K562 (cell line): ENCODE data around the gene NME2. TPM values are rescaled to one million over a fixed set of nuclear protein-coding genes. Genes with fewer than 3 reads are reported as not detected.

Experiments
- ARID3B ChIP-seq: fragments of 250-450 bp; sonication (Bioruptor Pico); IDR thresholded peaks from 2 replicates; pipeline ENCODE4 v1.4.0; 2020; ENCODE audit warnings: borderline replicate concordance
- DNMT1 ChIP-seq: fragments of 450-650 bp; IDR thresholded peaks from 2 replicates; pipeline ENCODE4 v1.6.1; 2016; ENCODE audit warnings: antibody characterized with exemption, mild to moderate bottlenecking
- ETS1 ChIP-seq: conservative IDR thresholded peaks from 2 replicates; pipeline ENCODE4 v1.6.1; 2011; ENCODE audit warnings: low read depth, mild to moderate bottlenecking, low read length; ENCODE audit not compliant: control insufficient read depth
- NRF1 ChIP-seq, 2 experiments: fragments of 450-650 bp; IDR thresholded peaks in 1 of 2; conservative IDR thresholded peaks in 1 of 2; 2 replicates each; pipeline ENCODE4 v1.6.1; 2014; ENCODE audit warnings: mild to moderate bottlenecking in 2 of 2
- SNIP1 ChIP-seq: fragments of 450-650 bp; IDR thresholded peaks from 2 replicates; pipeline ENCODE4 v1.7.1; 2017; ENCODE audit warnings: low read depth, mild to moderate bottlenecking
- TEAD4 ChIP-seq, 2 experiments: sonication (generic) in 1 of 2; formaldehyde crosslinking in 1 of 2; IDR thresholded peaks; 2 replicates each; pipeline versions ENCODE4 v1.6.1 to v1.8.0; 2012 to 2022; ENCODE audit warnings: borderline replicate concordance in 1 of 2, inconsistent platforms in 1 of 2, low read length in 1 of 2, mild to moderate bottlenecking in 1 of 2, missing genetic modification reagents in 1 of 2
- ZFPM2 ChIP-seq: fragments of 250-450 bp; sonication (Bioruptor Pico); IDR thresholded peaks from 2 replicates; pipeline ENCODE4 v1.5.1; 2022; ENCODE audit warnings: mild to moderate bottlenecking
- polyA plus RNA-seq, 8 experiments: library from polyadenylated mRNA; depleted of rRNA in 4 of 8; stranded (reverse) in 5 of 8; unstranded in 3 of 8; fragments of >200 nt; fragmentation: Nextera tagmentation in 2 of 8; fragmentation: Illumina TruSeq in 1 of 8; extraction: Ambion mirVana in 2 of 8; extraction: Trizol in 1 of 8; gene quantifications; 2 replicates each; pipeline versions ENCODE4 v1.2.1 to v1.2.3, GENCODE V29; 2011 to 2014; ENCODE audit warnings: inconsistent platforms in 1 of 8, missing spikeins in 1 of 8
- total RNA-seq, 7 experiments: library from RNA; depleted of rRNA in 6 of 7; stranded (reverse); fragments of >200 nt in 6 of 7; fragmentation: Illumina TruSeq in 2 of 7; extraction: Trizol in 2 of 7; gene quantifications; 2 replicates each; pipeline versions ENCODE4 v1.2.1 to v1.2.3, GENCODE V29; 2011 to 2021; ENCODE audit warnings: low replicate concordance in 1 of 7
- TF ChIP-seq, protein P1 (sequence below): fragments of 200-600 bp; sonication (generic); IDR thresholded peaks from one replicate; pipeline ENCODE4 v1.6.1; 2012; ENCODE audit warnings: mild to moderate bottlenecking, low read depth, low read length, inconsistent platforms
- TF ChIP-seq, protein P2 (sequence below): fragments of 200-400 bp; formaldehyde crosslinking; IDR thresholded peaks from 2 replicates; pipeline ENCODE4 v1.6.1; 2017; ENCODE audit warnings: mild to moderate bottlenecking, low read depth, low read length, moderate library complexity

The NME2 gene
- total and polyA plus RNA-seq, 9 of the 15 experiments (the other 6 are each of a cell fraction or from before 2014, with no cell fraction given), result 684 to 1,202 (median 924) TPM

DNA sequence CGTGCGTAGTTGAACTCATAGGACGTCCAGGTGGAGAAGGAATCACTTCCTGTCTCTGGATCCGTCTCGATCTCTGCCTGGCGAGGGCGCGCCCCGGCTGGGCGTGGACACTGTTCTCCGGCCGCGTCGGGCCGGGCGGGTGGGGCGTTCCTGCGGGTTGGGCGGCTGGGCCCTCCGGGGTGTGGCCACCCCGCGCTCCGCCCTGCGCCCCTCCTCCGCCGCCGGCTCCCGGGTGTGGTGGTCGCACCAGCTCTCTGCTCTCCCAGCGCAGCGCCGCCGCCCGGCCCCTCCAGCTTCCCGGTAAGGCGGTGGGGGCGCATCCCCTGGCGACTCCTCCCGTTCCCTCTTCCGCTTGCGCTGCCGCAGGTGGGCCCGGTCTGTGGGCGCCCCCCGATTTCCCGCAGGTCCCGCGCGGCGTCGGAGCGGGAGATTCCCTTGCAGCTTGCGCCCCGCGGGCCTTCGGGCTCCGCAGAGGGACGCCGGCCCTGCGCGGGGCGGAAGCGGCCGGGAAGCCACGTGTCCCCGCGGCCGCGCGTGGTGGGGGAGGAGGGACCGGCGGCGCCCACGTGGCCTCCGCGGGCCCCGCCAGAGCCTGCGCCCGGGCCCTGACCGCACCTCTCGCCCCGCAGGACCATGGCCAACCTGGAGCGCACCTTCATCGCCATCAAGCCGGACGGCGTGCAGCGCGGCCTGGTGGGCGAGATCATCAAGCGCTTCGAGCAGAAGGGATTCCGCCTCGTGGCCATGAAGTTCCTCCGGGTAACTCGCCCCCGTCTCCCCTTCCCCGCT is at the start of gene NME2 (continued):
- TF ChIP-seq, protein P1, sequence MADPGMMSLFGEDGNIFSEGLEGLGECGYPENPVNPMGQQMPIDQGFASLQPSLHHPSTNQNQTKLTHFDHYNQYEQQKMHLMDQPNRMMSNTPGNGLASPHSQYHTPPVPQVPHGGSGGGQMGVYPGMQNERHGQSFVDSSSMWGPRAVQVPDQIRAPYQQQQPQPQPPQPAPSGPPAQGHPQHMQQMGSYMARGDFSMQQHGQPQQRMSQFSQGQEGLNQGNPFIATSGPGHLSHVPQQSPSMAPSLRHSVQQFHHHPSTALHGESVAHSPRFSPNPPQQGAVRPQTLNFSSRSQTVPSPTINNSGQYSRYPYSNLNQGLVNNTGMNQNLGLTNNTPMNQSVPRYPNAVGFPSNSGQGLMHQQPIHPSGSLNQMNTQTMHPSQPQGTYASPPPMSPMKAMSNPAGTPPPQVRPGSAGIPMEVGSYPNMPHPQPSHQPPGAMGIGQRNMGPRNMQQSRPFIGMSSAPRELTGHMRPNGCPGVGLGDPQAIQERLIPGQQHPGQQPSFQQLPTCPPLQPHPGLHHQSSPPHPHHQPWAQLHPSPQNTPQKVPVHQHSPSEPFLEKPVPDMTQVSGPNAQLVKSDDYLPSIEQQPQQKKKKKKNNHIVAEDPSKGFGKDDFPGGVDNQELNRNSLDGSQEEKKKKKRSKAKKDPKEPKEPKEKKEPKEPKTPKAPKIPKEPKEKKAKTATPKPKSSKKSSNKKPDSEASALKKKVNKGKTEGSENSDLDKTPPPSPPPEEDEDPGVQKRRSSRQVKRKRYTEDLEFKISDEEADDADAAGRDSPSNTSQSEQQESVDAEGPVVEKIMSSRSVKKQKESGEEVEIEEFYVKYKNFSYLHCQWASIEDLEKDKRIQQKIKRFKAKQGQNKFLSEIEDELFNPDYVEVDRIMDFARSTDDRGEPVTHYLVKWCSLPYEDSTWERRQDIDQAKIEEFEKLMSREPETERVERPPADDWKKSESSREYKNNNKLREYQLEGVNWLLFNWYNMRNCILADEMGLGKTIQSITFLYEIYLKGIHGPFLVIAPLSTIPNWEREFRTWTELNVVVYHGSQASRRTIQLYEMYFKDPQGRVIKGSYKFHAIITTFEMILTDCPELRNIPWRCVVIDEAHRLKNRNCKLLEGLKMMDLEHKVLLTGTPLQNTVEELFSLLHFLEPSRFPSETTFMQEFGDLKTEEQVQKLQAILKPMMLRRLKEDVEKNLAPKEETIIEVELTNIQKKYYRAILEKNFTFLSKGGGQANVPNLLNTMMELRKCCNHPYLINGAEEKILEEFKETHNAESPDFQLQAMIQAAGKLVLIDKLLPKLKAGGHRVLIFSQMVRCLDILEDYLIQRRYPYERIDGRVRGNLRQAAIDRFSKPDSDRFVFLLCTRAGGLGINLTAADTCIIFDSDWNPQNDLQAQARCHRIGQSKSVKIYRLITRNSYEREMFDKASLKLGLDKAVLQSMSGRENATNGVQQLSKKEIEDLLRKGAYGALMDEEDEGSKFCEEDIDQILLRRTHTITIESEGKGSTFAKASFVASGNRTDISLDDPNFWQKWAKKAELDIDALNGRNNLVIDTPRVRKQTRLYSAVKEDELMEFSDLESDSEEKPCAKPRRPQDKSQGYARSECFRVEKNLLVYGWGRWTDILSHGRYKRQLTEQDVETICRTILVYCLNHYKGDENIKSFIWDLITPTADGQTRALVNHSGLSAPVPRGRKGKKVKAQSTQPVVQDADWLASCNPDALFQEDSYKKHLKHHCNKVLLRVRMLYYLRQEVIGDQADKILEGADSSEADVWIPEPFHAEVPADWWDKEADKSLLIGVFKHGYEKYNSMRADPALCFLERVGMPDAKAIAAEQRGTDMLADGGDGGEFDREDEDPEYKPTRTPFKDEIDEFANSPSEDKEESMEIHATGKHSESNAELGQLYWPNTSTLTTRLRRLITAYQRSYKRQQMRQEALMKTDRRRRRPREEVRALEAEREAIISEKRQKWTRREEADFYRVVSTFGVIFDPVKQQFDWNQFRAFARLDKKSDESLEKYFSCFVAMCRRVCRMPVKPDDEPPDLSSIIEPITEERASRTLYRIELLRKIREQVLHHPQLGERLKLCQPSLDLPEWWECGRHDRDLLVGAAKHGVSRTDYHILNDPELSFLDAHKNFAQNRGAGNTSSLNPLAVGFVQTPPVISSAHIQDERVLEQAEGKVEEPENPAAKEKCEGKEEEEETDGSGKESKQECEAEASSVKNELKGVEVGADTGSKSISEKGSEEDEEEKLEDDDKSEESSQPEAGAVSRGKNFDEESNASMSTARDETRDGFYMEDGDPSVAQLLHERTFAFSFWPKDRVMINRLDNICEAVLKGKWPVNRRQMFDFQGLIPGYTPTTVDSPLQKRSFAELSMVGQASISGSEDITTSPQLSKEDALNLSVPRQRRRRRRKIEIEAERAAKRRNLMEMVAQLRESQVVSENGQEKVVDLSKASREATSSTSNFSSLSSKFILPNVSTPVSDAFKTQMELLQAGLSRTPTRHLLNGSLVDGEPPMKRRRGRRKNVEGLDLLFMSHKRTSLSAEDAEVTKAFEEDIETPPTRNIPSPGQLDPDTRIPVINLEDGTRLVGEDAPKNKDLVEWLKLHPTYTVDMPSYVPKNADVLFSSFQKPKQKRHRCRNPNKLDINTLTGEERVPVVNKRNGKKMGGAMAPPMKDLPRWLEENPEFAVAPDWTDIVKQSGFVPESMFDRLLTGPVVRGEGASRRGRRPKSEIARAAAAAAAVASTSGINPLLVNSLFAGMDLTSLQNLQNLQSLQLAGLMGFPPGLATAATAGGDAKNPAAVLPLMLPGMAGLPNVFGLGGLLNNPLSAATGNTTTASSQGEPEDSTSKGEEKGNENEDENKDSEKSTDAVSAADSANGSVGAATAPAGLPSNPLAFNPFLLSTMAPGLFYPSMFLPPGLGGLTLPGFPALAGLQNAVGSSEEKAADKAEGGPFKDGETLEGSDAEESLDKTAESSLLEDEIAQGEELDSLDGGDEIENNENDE, result no peak
- TF ChIP-seq, protein P2, sequence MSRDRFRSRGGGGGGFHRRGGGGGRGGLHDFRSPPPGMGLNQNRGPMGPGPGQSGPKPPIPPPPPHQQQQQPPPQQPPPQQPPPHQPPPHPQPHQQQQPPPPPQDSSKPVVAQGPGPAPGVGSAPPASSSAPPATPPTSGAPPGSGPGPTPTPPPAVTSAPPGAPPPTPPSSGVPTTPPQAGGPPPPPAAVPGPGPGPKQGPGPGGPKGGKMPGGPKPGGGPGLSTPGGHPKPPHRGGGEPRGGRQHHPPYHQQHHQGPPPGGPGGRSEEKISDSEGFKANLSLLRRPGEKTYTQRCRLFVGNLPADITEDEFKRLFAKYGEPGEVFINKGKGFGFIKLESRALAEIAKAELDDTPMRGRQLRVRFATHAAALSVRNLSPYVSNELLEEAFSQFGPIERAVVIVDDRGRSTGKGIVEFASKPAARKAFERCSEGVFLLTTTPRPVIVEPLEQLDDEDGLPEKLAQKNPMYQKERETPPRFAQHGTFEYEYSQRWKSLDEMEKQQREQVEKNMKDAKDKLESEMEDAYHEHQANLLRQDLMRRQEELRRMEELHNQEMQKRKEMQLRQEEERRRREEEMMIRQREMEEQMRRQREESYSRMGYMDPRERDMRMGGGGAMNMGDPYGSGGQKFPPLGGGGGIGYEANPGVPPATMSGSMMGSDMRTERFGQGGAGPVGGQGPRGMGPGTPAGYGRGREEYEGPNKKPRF, result no peak
- TF ChIP-seq ARID3B (CRISPR knock-in tag), result no peak
- no peak for TF ChIP-seq TEAD4 (IDR thresholded peaks at IDR 0.05; ENCODE audit: low read length)
- no peak; the same call in 1 of the 2 replicates for TF ChIP-seq TEAD4 (CRISPR knock-in tag; IDR thresholded peaks at IDR 0.05; ENCODE audit: borderline replicate concordance)
- TF ChIP-seq SNIP1, result no peak
- TF ChIP-seq DNMT1, result no peak
- TF ChIP-seq NRF1 (conservative IDR thresholded peaks at IDR 0.05 in 1 of 2, IDR thresholded peaks at IDR 0.05 in 1 of 2), result peak in 1 of 2 experiments; percentile 11; a peak in 2 of 4 replicates
- TF ChIP-seq ETS1, result peak; percentile 84; the same call in 1 of the 2 replicates
- no peak for TF ChIP-seq ZFPM2
